ENCODE measurements around the gene FBF1. TPM values are rescaled to one million over a fixed set of nuclear protein-coding genes. Genes with fewer than 3 reads are reported as not detected.

The FBF1 gene
- total RNA-seq, 1 donor from 2014 or later: 6.3 TPM

DNA sequence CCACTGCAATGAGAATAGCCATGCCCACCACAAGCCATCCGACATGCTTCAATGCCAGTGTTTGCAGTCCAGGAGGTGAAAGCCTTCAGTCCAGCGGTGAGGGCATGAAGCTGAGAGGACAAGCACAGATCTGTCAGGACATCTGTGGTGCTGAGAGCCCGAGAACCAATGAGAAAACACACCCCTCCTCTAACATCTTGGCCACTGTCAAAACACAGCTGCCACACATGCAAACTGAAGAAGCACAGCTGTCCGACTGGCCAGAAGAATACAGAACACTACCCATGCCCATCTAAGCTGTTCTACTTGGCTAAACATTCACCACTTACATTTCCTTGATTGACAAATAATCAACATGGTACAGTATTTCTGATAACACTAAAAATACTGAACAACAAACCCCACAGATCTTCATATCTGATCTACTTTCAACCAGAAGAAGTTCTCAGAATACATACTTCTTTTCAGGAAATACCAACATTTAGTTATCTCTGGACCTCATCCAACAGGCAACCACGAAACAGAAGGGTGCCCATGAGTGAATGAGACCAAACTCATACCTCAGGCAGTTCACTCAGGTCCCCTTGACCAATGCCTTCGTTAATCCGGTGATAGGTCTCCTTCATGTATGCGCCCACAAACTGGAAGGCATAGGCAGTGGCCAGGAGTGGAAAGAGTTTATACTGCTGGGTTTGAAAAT, 10.2 kb upstream of the FBF1 start:
- H3K27ac ChIP-seq (ENCODE audit: low read depth, low read length): no peak overlapping the region
- no peak overlapping the region for H3K9ac ChIP-seq (ENCODE audit: low read depth in 1 of 3, low read length in 3 of 3)
- no peak overlapping the region for H3K4me3 ChIP-seq (ENCODE audit: low read length in 3 of 3)
- peaks cover 62 to 77% (median 68%) of the 10 kb centered on the region in 3 donors for H3K36me3 ChIP-seq (ENCODE audit: control insufficient read depth in 3 of 3, insufficient read depth in 3 of 3, low read length in 3 of 3)
- no peaks in the 10 kb centered on the region for H3K27me3 ChIP-seq (ENCODE audit: control insufficient read depth in 3 of 3, insufficient read depth in 3 of 3, low read length in 3 of 3)
- H3K9me3 ChIP-seq (ENCODE audit: control insufficient read depth in 3 of 3, low read length in 3 of 3): no peaks in the 10 kb centered on the region
- H3K4me1 ChIP-seq (ENCODE audit: control insufficient read depth in 3 of 3, insufficient read depth in 3 of 3, low read length in 3 of 3): peaks cover 0 to 1% (median 0%) of the 10 kb centered on the region in 3 donors

DNA sequence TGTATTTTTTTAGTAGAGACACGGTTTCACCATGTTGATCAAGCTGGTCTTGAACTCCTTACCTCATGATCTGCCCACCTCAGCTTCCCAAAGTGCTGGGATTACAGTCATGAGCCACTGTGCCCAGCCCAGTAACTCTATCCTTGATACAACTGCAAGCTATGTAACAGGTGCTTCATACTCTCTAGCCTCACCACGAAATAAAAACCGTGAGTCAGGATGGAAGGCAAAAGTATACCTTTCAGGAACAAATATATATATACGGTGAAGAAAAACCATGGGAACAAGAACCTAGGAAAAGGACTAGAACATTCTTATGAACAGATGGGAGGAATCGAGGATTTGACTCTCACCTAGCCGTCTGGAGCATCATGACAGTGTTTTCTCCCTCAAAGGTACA, 9.6 kb upstream of the FBF1 start:
- H3K27me3 ChIP-seq (ENCODE audit: control insufficient read depth in 3 of 3, insufficient read depth in 3 of 3, low read length in 3 of 3): no peaks in the 10 kb centered on the region
- no peak overlapping the region for H3K4me3 ChIP-seq (ENCODE audit: low read length in 3 of 3)
- no peak overlapping the region for H3K9ac ChIP-seq (ENCODE audit: low read depth in 1 of 3, low read length in 3 of 3)
- no peaks in the 10 kb centered on the region for H3K9me3 ChIP-seq (ENCODE audit: control insufficient read depth in 3 of 3, low read length in 3 of 3)
- no peak overlapping the region for H3K27ac ChIP-seq (ENCODE audit: low read depth, low read length)
- peaks cover 58 to 72% (median 66%) of the 10 kb centered on the region in 3 donors for H3K36me3 ChIP-seq (ENCODE audit: control insufficient read depth in 3 of 3, insufficient read depth in 3 of 3, low read length in 3 of 3)
- peaks cover 0 to 5% (median 0%) of the 10 kb centered on the region in 3 donors for H3K4me1 ChIP-seq (ENCODE audit: control insufficient read depth in 3 of 3, insufficient read depth in 3 of 3, low read length in 3 of 3)

DNA sequence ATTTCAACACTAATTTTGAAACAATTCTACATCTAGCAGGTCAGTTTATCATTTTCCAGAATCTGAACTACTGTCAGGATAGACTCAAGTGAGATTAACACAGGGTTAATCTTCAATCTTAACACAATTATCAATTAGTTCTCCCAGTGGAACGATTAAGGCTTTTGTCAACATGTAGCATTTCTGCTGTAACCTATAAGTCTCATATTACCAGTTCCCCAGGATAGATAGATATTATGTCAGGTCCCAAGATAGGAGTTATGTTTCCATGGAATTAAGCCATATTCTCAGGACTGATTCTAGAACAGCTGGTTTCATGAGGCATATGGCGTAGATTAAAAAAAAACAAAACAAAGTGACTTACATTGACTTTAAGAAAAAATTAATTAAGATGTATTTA, 4.4 kb upstream of the FBF1 start:
- peak overlapping the region; percentile 39 for H3K27ac ChIP-seq (ENCODE audit: low read depth, low read length)
- no peak overlapping the region for H3K4me3 ChIP-seq (ENCODE audit: low read length in 3 of 3)
- H3K36me3 ChIP-seq (ENCODE audit: control insufficient read depth in 3 of 3, insufficient read depth in 3 of 3, low read length in 3 of 3): peaks cover 28 to 38% (median 34%) of the 10 kb centered on the region in 3 donors

DNA sequence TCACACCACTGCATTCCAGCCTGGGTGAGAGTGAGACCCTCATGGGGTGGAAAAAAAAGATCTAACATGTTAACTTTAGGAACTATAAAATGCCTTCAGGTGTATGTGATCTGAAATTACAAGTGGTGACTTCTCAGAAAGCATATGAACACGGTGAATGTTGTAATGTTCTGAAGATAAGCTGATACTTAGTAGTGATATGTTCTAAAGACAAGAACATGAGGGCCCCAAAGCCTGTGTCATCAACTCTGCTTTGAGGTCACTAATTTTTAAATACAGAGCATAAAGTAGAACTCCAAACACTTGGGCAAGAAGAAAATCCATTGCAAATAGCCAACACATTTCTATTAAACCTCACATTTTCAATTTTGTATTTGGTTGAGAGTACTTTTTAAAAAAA, 2.6 kb upstream of the FBF1 start:
- H3K27me3 ChIP-seq (ENCODE audit: control insufficient read depth in 3 of 3, insufficient read depth in 3 of 3, low read length in 3 of 3): no peaks in the 10 kb centered on the region
- H3K9ac ChIP-seq (ENCODE audit: low read depth in 1 of 3, low read length in 3 of 3): no peak overlapping the region
- peaks cover 7 to 21% (median 13%) of the 10 kb centered on the region in 3 donors for H3K4me1 ChIP-seq (ENCODE audit: control insufficient read depth in 3 of 3, insufficient read depth in 3 of 3, low read length in 3 of 3)
- no peak overlapping the region for H3K4me3 ChIP-seq (ENCODE audit: low read length in 3 of 3)
- peaks cover 12 to 21% (median 20%) of the 10 kb centered on the region in 3 donors for H3K36me3 ChIP-seq (ENCODE audit: control insufficient read depth in 3 of 3, insufficient read depth in 3 of 3, low read length in 3 of 3)
- no peaks in the 10 kb centered on the region for H3K9me3 ChIP-seq (ENCODE audit: control insufficient read depth in 3 of 3, low read length in 3 of 3)
- no peak overlapping the region for H3K27ac ChIP-seq (ENCODE audit: low read depth, low read length)

More for the DNA sequence above, 4.4 kb upstream of the FBF1 start:
- no peaks in the 10 kb centered on the region for H3K9me3 ChIP-seq (ENCODE audit: control insufficient read depth in 3 of 3, low read length in 3 of 3)
- H3K27me3 ChIP-seq (ENCODE audit: control insufficient read depth in 3 of 3, insufficient read depth in 3 of 3, low read length in 3 of 3): no peaks in the 10 kb centered on the region
- peaks cover 7 to 20% (median 12%) of the 10 kb centered on the region in 3 donors for H3K4me1 ChIP-seq (ENCODE audit: control insufficient read depth in 3 of 3, insufficient read depth in 3 of 3, low read length in 3 of 3)
- no peak overlapping the region for H3K9ac ChIP-seq (ENCODE audit: low read depth in 1 of 3, low read length in 3 of 3)

DNA sequence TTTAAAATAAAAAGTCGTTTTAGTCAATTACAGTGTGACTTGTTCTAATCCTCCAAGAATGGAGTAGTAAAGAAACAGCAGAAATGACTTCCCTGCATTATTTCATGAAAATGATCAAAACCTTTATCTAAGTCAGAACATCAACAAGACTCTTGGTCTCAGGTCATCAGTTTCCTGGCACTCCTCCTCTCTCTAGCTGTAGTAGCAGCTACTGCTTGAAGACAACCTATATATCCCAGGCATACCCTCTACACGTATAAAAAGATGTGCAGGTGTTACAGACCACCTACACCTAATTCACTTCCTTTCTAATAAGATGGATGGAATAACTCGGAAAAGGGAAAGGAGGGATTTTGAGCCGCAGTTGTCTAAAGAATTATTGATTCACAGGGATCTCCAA, 1.6 kb upstream of the FBF1 start:
- H3K9me3 ChIP-seq (ENCODE audit: control insufficient read depth in 3 of 3, low read length in 3 of 3): no peaks in the 10 kb centered on the region
- H3K36me3 ChIP-seq (ENCODE audit: control insufficient read depth in 3 of 3, insufficient read depth in 3 of 3, low read length in 3 of 3): peaks cover 5 to 12% (median 11%) of the 10 kb centered on the region in 3 donors
- peaks cover 7 to 21% (median 13%) of the 10 kb centered on the region in 3 donors for H3K4me1 ChIP-seq (ENCODE audit: control insufficient read depth in 3 of 3, insufficient read depth in 3 of 3, low read length in 3 of 3)

DNA sequence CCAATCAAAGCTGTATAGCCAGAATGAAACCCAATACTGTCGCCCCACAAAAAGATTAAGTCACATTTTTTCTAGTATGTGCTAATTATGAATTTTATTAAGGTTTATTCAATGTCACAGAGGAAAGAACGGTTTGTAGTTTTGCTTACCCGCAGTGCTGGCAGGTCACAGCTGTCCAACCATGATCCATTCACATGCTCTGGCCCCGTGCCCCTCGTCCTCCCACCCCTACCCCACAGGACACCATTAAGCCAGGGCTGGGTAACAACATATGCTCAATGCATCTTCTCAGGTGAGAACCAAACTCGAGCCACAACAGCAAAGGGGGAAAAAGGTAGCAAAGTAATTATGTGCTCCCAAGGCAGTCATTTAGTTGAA, 589 bp upstream of the FBF1 start:
- Histone ChIP-seq H3K27me3 (ENCODE audit: control insufficient read depth in 3 of 3, insufficient read depth in 3 of 3, low read length in 3 of 3) (no peaks in the 10 kb centered on the region), H3K9me3 (ENCODE audit: control insufficient read depth in 3 of 3, low read length in 3 of 3) (no peaks in the 10 kb centered on the region), H3K27ac (ENCODE audit: low read depth, low read length) (no peak overlapping the region), H3K4me1 (ENCODE audit: control insufficient read depth in 3 of 3, insufficient read depth in 3 of 3, low read length in 3 of 3) (peaks cover 7 to 21% (median 13%) of the 10 kb centered on the region in 3 donors), H3K9ac (ENCODE audit: low read depth in 1 of 3, low read length in 3 of 3) (peak overlapping the region; percentile 40 to 91 (median 57)), H3K4me3 (ENCODE audit: low read length in 3 of 3) (peak overlapping the region; percentile 69 to 91 (median 83)), H3K36me3 (ENCODE audit: control insufficient read depth in 3 of 3, insufficient read depth in 3 of 3, low read length in 3 of 3) (peaks cover 0 to 6% (median under 1%) of the 10 kb centered on the region in 3 donors)

More for the DNA sequence above, 1.6 kb upstream of the FBF1 start:
- Histone ChIP-seq H3K27ac (ENCODE audit: low read depth, low read length) (no peak overlapping the region), H3K9ac (ENCODE audit: low read depth in 1 of 3, low read length in 3 of 3) (no peak overlapping the region), H3K27me3 (ENCODE audit: control insufficient read depth in 3 of 3, insufficient read depth in 3 of 3, low read length in 3 of 3) (no peaks in the 10 kb centered on the region), H3K4me3 (ENCODE audit: low read length in 3 of 3) (no peak overlapping the region)

DNA sequence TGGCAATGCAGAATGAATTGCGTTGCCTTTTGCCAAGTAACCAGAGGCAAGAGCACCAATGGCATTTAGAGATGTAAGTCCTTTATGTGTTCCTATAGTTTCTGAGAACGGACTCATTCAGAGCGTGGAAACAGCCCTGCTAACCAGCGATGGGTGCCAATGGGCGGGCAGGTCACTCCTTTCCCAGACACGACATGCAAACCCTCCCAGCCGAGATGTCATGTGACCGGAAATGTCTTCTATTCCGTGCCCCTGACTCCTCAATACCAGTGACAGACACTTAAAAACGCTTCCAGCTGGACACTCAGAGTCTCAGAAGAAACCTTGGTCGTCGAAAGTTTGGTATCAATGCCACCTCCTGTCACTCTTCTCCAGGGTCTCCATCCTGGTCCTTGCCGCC, 3.2 kb downstream of the FBF1 start:
- H3K4me3 ChIP-seq (ENCODE audit: low read length in 3 of 3): no peak overlapping the region
- no peaks in the 10 kb centered on the region for H3K9me3 ChIP-seq (ENCODE audit: control insufficient read depth in 3 of 3, low read length in 3 of 3)
- no peaks in the 10 kb centered on the region for H3K27me3 ChIP-seq (ENCODE audit: control insufficient read depth in 3 of 3, insufficient read depth in 3 of 3, low read length in 3 of 3)
- no peak overlapping the region for H3K27ac ChIP-seq (ENCODE audit: low read depth, low read length)
- H3K9ac ChIP-seq (ENCODE audit: low read depth in 1 of 3, low read length in 3 of 3): no peak overlapping the region
- peaks cover 7 to 13% (median 12%) of the 10 kb centered on the region in 3 donors for H3K4me1 ChIP-seq (ENCODE audit: control insufficient read depth in 3 of 3, insufficient read depth in 3 of 3, low read length in 3 of 3)
- H3K36me3 ChIP-seq (ENCODE audit: control insufficient read depth in 3 of 3, insufficient read depth in 3 of 3, low read length in 3 of 3): peaks cover 0 to under 1% (median 0%) of the 10 kb centered on the region in 3 donors

DNA sequence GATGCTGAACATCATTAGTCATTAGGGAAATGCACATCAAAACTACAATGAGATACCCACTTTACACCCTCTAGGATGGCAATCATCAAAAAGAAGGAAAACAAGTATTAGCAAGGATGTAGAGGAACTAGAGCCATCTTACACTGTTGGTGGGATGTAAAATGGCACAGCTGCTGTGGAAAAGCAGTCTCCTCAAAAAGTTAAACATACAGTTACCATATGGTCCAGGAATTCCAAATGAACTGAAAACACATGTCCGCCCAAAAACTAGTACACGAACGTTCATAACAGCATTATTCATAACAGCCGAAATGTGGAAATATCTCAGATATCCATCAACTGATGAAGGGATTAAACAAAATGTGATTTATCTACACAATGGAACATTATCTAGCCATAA, 7.0 kb downstream of the FBF1 start:
- no peaks in the 10 kb centered on the region for H3K36me3 ChIP-seq (ENCODE audit: control insufficient read depth in 3 of 3, insufficient read depth in 3 of 3, low read length in 3 of 3)
- H3K9me3 ChIP-seq (ENCODE audit: control insufficient read depth in 3 of 3, low read length in 3 of 3): no peaks in the 10 kb centered on the region
- H3K9ac ChIP-seq (ENCODE audit: low read depth in 1 of 3, low read length in 3 of 3): no peak overlapping the region
- no peaks in the 10 kb centered on the region for H3K27me3 ChIP-seq (ENCODE audit: control insufficient read depth in 3 of 3, insufficient read depth in 3 of 3, low read length in 3 of 3)
- no peak overlapping the region for H3K27ac ChIP-seq (ENCODE audit: low read depth, low read length)
- H3K4me1 ChIP-seq (ENCODE audit: control insufficient read depth in 3 of 3, insufficient read depth in 3 of 3, low read length in 3 of 3): no peaks in the 10 kb centered on the region
- no peak overlapping the region for H3K4me3 ChIP-seq (ENCODE audit: low read length in 3 of 3)

DNA sequence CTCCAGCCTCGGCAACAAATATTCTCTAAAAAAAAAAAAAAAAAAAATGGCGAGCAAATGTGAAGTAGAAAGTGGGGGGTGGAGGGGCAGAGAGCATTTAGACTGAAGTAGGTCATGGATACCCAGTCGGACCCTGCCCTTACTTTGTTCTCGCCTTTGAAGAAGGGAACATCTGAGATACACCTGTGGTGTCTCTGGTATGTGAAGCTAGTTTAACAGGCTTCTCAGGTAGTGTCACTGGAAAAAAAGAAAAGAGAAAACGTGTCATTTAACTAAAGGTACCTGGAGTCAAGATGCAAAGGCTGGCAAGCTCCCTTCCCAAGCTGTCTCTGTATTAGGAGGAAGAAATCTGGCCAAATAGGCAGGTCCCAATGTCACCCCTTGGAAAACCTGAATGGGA, 8.0 kb downstream of the FBF1 start:
- no peaks in the 10 kb centered on the region for H3K4me1 ChIP-seq (ENCODE audit: control insufficient read depth in 3 of 3, insufficient read depth in 3 of 3, low read length in 3 of 3)
- no peak overlapping the region for H3K27ac ChIP-seq (ENCODE audit: low read depth, low read length)
- H3K36me3 ChIP-seq (ENCODE audit: control insufficient read depth in 3 of 3, insufficient read depth in 3 of 3, low read length in 3 of 3): no peaks in the 10 kb centered on the region
- H3K4me3 ChIP-seq (ENCODE audit: low read length in 3 of 3): no peak overlapping the region
- H3K9me3 ChIP-seq (ENCODE audit: control insufficient read depth in 3 of 3, low read length in 3 of 3): no peaks in the 10 kb centered on the region
- no peaks in the 10 kb centered on the region for H3K27me3 ChIP-seq (ENCODE audit: control insufficient read depth in 3 of 3, insufficient read depth in 3 of 3, low read length in 3 of 3)
- no peak overlapping the region for H3K9ac ChIP-seq (ENCODE audit: low read depth in 1 of 3, low read length in 3 of 3)

DNA sequence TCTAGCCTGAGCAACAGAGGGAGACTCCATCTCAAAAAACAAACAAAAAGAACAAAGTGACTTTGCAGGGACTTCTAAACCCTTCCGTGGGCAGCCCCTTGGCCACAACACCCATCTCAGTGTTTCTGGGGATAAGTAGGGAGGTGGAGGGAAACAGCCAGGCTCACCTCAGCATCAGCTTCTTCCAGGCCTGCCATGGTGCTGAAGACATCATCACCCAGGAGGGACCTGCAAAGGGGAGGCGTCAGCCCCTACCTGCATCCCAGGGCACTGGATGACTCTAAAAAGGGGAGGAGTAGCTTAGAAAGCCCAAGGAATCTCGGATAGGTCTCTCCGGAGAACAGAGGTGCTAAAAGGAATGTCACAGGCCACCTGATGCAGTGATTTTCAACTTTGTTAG, 9.8 kb downstream of the FBF1 start:
- no peaks in the 10 kb centered on the region for H3K4me1 ChIP-seq (ENCODE audit: control insufficient read depth in 3 of 3, insufficient read depth in 3 of 3, low read length in 3 of 3)
- no peaks in the 10 kb centered on the region for H3K27me3 ChIP-seq (ENCODE audit: control insufficient read depth in 3 of 3, insufficient read depth in 3 of 3, low read length in 3 of 3)
- no peaks in the 10 kb centered on the region for H3K9me3 ChIP-seq (ENCODE audit: control insufficient read depth in 3 of 3, low read length in 3 of 3)
- peaks cover 2 to 6% (median 6%) of the 10 kb centered on the region in 3 donors for H3K36me3 ChIP-seq (ENCODE audit: control insufficient read depth in 3 of 3, insufficient read depth in 3 of 3, low read length in 3 of 3)
- no peak overlapping the region for H3K27ac ChIP-seq (ENCODE audit: low read depth, low read length)
- H3K4me3 ChIP-seq (ENCODE audit: low read length in 3 of 3): no peak overlapping the region
- no peak overlapping the region for H3K9ac ChIP-seq (ENCODE audit: low read depth in 1 of 3, low read length in 3 of 3)
